Measurements from ENCODE around the gene SLIT1. TPM values are rescaled to one million over a fixed set of nuclear protein-coding genes. Genes with fewer than 3 reads are reported as not detected.

The SLIT1 gene
- total RNA-seq, 6 experiments from 2014 or later = 0.04 to 0.29 (median 0.12) TPM; not detected in 1

DNA sequence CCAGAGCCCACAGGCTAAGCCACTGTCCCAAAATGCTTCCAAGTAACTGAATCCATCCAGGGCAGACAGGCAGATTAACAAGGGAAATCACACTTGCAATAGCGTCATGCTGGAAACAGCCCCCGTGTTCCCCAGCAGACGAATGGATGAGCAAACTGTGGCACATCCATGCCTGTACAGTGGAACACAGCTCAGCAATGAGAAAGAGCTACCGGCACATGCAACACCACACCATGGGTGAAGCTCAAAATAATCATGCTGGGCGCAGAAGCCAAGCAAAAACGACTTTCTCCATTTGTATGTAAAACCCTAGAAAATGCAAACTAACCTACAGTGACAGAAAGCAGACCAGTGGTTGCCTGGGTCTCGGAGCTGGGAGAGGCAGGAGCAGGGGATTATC lies 153.1 kb downstream of the SLIT1 start:
- H3K36me3 ChIP-seq = no peaks in the 10 kb centered on the region
- no peaks in the 10 kb centered on the region for H3K4me1 ChIP-seq
- no peak overlapping the region for H3K4me3 ChIP-seq
- H3K27ac ChIP-seq = no peak overlapping the region
- DNase-seq (no peak), ATAC-seq (no peak)
- intact Hi-C loops (cut with DNase I) = no loop called here
- H3K9me3 ChIP-seq = no peaks in the 10 kb centered on the region
- H3K27me3 ChIP-seq = no peaks in the 10 kb centered on the region
- TF ChIP-seq POLR2A (IDR thresholded peaks at IDR 0.05) = no peak
- WGBS (ENCODE audit: insufficient coverage, low coverage, low lambda C conversion rate, missing lambda C conversion rate) = 60% methylated on average over 7 of the region's 7 CpGs

DNA sequence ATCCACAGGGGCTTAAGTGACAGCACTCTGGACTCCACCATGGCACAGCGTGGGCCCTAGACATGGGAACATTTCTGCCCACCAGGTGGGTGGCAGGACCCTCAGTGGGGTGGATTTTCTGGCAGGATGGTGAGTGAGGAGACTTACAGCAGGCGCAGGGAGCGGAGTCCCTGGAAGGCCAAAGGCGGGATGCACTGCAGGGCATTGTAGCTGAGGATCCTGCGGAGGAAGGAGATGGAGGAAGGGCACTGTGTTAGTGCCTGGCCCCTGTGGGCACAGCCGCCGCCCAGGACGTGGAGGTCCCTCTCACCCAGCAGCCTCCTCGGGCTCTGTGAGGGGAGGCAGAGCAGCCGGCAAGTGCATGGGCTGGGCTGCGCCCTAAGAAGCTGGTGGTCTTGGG lies 154.3 kb downstream of the SLIT1 start:
- intact Hi-C loops (cut with DNase I) = no loop called here
- no peak for DNase-seq

DNA sequence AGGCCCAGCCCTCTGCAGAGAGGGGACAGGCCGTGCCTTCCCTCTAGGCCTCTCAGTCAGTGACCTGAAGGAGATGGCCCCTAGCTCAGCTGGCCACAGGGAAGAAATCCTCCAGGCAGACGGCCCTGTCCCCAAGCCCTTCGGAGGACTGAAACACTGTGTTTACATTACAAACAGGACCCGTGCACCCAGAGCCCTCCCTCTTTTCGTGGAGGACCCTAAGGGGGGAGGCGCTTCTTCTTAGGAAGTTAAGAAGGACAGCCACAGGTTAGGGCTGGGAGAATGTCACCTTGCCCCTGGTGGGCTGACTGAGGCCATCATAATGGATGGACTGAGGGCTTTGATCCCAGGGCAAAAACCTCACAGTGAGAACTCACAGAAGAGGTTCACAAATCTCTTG lies 154.9 kb downstream of the SLIT1 start:
- H3K27me3 ChIP-seq = no peaks in the 10 kb centered on the region
- H3K4me1 ChIP-seq = no peaks in the 10 kb centered on the region
- TF ChIP-seq, protein P1, sequence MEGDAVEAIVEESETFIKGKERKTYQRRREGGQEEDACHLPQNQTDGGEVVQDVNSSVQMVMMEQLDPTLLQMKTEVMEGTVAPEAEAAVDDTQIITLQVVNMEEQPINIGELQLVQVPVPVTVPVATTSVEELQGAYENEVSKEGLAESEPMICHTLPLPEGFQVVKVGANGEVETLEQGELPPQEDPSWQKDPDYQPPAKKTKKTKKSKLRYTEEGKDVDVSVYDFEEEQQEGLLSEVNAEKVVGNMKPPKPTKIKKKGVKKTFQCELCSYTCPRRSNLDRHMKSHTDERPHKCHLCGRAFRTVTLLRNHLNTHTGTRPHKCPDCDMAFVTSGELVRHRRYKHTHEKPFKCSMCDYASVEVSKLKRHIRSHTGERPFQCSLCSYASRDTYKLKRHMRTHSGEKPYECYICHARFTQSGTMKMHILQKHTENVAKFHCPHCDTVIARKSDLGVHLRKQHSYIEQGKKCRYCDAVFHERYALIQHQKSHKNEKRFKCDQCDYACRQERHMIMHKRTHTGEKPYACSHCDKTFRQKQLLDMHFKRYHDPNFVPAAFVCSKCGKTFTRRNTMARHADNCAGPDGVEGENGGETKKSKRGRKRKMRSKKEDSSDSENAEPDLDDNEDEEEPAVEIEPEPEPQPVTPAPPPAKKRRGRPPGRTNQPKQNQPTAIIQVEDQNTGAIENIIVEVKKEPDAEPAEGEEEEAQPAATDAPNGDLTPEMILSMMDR (IDR thresholded peaks at IDR 0.05) = no peak
- no peak for TF ChIP-seq POLR2A (IDR thresholded peaks at IDR 0.05)
- no peak overlapping the region for H3K4me3 ChIP-seq
- H3K9me3 ChIP-seq = no peaks in the 10 kb centered on the region
- no CpG with 5 or more reads among the region's 6 CpGs for WGBS (ENCODE audit: insufficient coverage, low coverage, low lambda C conversion rate, missing lambda C conversion rate)
- DNase-seq (no peak), ATAC-seq (peak in 2 of 4 donors; percentile 49)
- no peak overlapping the region for H3K27ac ChIP-seq
- H3K36me3 ChIP-seq = no peaks in the 10 kb centered on the region
- intact Hi-C loops (cut with DNase I) = no loop called here

More for the DNA sequence above, 154.3 kb downstream of the SLIT1 start:
- TF ChIP-seq, protein P1 (IDR thresholded peaks at IDR 0.05) = no peak
- TF ChIP-seq POLR2A (IDR thresholded peaks at IDR 0.05) = no peak
- Histone ChIP-seq H3K27ac (no peak overlapping the region), H3K4me1 (no peaks in the 10 kb centered on the region), H3K27me3 (no peaks in the 10 kb centered on the region), H3K9me3 (no peaks in the 10 kb centered on the region), H3K36me3 (no peaks in the 10 kb centered on the region), H3K4me3 (no peak overlapping the region)
- 40% methylated on average over 1 of the region's 11 CpGs for WGBS (ENCODE audit: insufficient coverage, low coverage, low lambda C conversion rate, missing lambda C conversion rate)
- no peak for ATAC-seq

- no peaks in the 10 kb centered on the region for H3K36me3 ChIP-seq
- no peak overlapping the region for H3K27ac ChIP-seq
- ATAC-seq (no peak), DNase-seq (no peak)
- TF ChIP-seq, protein P1 (IDR thresholded peaks at IDR 0.05) = no peak
- TF ChIP-seq POLR2A (IDR thresholded peaks at IDR 0.05) = no peak
- H3K9me3 ChIP-seq = no peaks in the 10 kb centered on the region
- H3K27me3 ChIP-seq = no peaks in the 10 kb centered on the region
- intact Hi-C loops (cut with DNase I) = no loop called here
- WGBS (ENCODE audit: insufficient coverage, low coverage, low lambda C conversion rate, missing lambda C conversion rate) = 47% methylated on average over 2 of the region's 3 CpGs
- H3K4me3 ChIP-seq = no peak overlapping the region
- H3K4me1 ChIP-seq = peaks cover 0 to 4% (median 0%) of the 10 kb centered on the region in 4 donors
Measured at GRCh38 chr10:97029271-97029670, 156.5 kb downstream of the SLIT1 start.

DNA sequence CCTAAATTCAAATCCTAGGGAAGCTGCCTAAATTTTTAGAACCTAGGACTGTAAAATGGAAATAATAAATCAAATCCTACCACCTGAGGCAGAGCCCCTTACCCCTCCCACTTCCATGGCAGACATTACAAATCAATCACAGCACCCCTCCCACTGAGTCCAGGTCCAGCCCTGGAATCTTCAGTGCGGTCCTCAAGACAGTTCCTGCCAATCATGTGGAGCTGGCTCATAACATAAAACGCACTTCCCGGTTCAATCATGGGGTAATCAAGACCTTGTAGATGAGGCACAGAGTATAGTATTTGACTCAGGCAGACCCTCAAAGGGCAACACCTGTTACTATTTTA lies 157.0 kb downstream of the SLIT1 start:
- DNase-seq = no peak
- ATAC-seq = no peak
- Histone ChIP-seq H3K9me3 (no peaks in the 10 kb centered on the region), H3K27me3 (no peaks in the 10 kb centered on the region), H3K36me3 (no peaks in the 10 kb centered on the region), H3K27ac (no peak overlapping the region), H3K4me1 (peaks cover 0 to 4% (median 0%) of the 10 kb centered on the region in 4 donors), H3K4me3 (no peak overlapping the region)
- intact Hi-C loops (cut with DNase I) = no loop called here
- no peak for TF ChIP-seq POLR2A (IDR thresholded peaks at IDR 0.05)
- 97% methylated on average over 3 of the region's 3 CpGs for WGBS (ENCODE audit: insufficient coverage, low coverage, low lambda C conversion rate, missing lambda C conversion rate)
